Activated CD4-positive, alpha-beta memory T cell treated with anti-CD3 and anti-CD28 coated beads for 36 hours (primary cell): ENCODE measurements around the gene OR1L1. TPM values are rescaled to one million over a fixed set of nuclear protein-coding genes. Genes with fewer than 3 reads are reported as not detected.

Experiments used
- CTCF ChIA-PET: fragments of 350-600 bp; sonication (Branson Sonifier 250); formaldehyde crosslinking; loops from one replicate; lab custom pipeline; 2021; ENCODE audit warnings: antibody characterized with exemption, inconsistent platforms; lab: Charles Lee
- POLR2A ChIA-PET: fragments of 350-600 bp; sonication (Branson Sonifier 250); formaldehyde crosslinking; loops from one replicate; lab custom pipeline; 2021; ENCODE audit warnings: antibody characterized with exemption; lab: Charles Lee
- DNase-seq: peaks from one replicate; pipeline ENCODE4 v3.0.0-alpha.2; 2020
- H3K27ac Mint-ChIP-seq: one replicate; pipeline ENCODE4 v1.8.0; 2021; ENCODE audit warnings: mixed read lengths
- H3K27me3 Mint-ChIP-seq: one replicate; pipeline ENCODE4 v1.8.0; 2021; ENCODE audit warnings: mixed read lengths
- H3K36me3 Mint-ChIP-seq: one replicate; pipeline ENCODE4 v1.8.0; 2021; ENCODE audit warnings: mixed read lengths
- H3K4me1 Mint-ChIP-seq: one replicate; pipeline ENCODE4 v1.8.0; 2021; ENCODE audit warnings: low read depth, mixed read lengths
- H3K4me3 Mint-ChIP-seq: one replicate; pipeline ENCODE4 v1.8.0; 2021; ENCODE audit warnings: mild to moderate bottlenecking, mixed read lengths
- H3K9me3 Mint-ChIP-seq: one replicate; pipeline ENCODE4 v1.8.0; 2021; ENCODE audit warnings: mixed read lengths
- intact Hi-C: fragments of 100-400 bp; cut with micrococcal nuclease; formaldehyde crosslinking; loops from one replicate; pipeline ENCODE4 v1.15.1; 2023
- total RNA-seq, 2 experiments: library from RNA; stranded (reverse); gene quantifications; one replicate each; pipeline ENCODE4 v1.2.3, GENCODE V29; 2021

Gene OR1L1, protein sequence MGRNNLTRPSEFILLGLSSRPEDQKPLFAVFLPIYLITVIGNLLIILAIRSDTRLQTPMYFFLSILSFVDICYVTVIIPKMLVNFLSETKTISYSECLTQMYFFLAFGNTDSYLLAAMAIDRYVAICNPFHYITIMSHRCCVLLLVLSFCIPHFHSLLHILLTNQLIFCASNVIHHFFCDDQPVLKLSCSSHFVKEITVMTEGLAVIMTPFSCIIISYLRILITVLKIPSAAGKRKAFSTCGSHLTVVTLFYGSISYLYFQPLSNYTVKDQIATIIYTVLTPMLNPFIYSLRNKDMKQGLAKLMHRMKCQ
- not detected for total RNA-seq

DNA sequence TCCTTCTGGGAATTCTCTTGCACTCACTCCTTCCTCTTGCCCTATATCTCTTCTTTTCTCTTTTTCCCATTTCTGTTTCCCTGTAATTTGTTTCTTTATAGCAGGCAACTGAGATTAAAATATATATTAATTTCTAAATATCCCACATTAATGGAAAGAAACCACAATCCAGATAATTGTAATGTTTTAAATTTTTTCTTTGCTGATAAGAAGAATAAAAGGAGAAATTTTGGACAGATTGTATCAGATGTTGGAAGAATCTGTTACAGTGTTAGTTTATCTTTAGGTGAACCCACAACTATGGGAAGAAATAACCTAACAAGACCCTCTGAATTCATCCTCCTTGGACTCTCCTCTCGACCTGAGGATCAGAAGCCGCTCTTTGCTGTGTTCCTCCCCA, at the start of gene OR1L1:
Gene OR1L1 (plus strand): TSS at position 301 of the 400 bp plus-strand sequence. CDS start 0 bp downstream, at position 301.
- Mint-ChIP-seq H3K27me3 (peaks cover 9% of the 10 kb centered on the region), H3K36me3 (no peaks in the 10 kb centered on the region), H3K4me3 (no peak within 1 kb of the TSS), H3K9me3 (peaks cover 3% of the 10 kb centered on the region), H3K27ac (no peak within 1 kb of the TSS), H3K4me1 (no peaks in the 10 kb centered on the region)
- CTCF ChIA-PET: no interaction called here
- DNase-seq: no peak
- intact Hi-C loops: no loop called here
- POLR2A ChIA-PET: no interaction called here

DNA sequence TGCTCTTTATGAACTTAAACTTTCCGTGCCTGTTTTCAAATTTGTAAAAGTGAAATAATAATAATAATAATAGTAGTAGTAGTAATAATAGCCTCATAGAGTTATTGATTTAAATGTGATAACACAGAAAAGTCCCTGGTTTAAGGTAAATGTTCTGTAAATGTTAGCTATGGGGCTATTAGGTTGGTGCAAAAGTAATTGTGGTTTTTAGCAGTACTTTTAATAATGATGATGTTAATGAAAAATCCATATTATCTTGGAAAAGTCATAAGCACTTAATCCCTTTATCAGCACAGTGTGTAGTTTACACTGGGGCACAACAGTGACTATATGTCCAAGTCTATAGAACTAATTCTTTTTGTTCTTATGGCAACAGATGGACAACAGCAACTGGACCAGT, 47.2 kb upstream of the OR1L1 start, which contains the start of gene OR1Q1:
Gene OR1Q1 (plus strand): TSS at position 377 of the 400 bp plus-strand sequence. CDS start 0 bp downstream, at position 377.
- Mint-ChIP-seq H3K4me3 (no peak within 1 kb of the TSS), H3K36me3 (no peaks in the 10 kb centered on the region), H3K4me1 (no peaks in the 10 kb centered on the region), H3K9me3 (no peaks in the 10 kb centered on the region), H3K27ac (no peak within 1 kb of the TSS), H3K27me3 (peaks cover 2% of the 10 kb centered on the region)
- intact Hi-C loops: no loop called here
- POLR2A ChIA-PET: no interaction called here
- CTCF ChIA-PET: no interaction called here
- DNase-seq: no peak

DNA sequence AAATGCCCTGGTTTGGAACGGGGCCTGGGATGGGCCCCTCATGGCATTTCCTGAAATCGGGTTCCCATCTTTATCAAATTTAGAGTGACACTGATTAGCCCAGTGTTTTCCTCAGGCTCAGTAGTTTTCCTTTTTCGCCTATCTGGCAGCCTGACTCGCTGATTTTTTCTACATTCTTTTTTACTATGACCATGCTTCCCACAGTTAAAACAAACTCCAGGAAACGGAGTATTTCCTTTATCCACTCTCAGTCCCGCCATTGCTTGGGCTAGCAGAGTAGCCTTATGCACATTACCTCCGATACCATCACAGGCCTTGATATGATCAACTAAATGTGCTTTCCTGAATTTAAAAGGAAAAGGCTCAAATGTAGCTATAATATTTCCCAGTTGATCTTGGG, 41.5 kb upstream of the OR1L1 start:
- H3K27ac Mint-ChIP-seq: no peak overlapping the region
- H3K4me3 Mint-ChIP-seq: no peak overlapping the region
- ChIA-PET POLR2A (no interaction called here), CTCF (no interaction called here)
- no peak for DNase-seq
- intact Hi-C loops: no loop called here
- H3K27me3 Mint-ChIP-seq: peaks cover 11% of the 10 kb centered on the region
- H3K4me1 Mint-ChIP-seq: no peaks in the 10 kb centered on the region
- H3K9me3 Mint-ChIP-seq: no peaks in the 10 kb centered on the region
- H3K36me3 Mint-ChIP-seq: no peaks in the 10 kb centered on the region

DNA sequence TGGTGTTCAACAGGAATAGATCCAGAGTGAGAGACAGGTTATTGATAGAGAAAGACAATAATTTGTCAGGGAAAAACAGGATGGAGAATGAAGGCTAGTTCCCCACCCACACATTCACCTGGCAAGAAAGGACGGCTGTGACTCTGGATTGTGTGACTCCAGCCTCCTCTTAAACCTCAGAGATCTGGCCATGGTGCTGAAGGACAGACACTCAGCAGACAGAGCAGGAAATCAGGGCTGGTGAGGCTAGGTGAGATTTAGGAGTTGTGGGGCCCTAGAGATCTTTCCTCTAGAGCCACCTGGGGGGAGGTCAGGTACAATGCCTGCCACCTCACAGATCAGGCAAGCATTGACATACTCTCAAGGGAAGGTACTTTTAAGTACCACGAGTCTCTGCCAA, 19.3 kb upstream of the OR1L1 start:
- H3K4me1 Mint-ChIP-seq: no peaks in the 10 kb centered on the region
- H3K27ac Mint-ChIP-seq: no peak overlapping the region
- intact Hi-C loops: no loop called here
- ChIA-PET POLR2A (no interaction called here), CTCF (no interaction called here)
- no peaks in the 10 kb centered on the region for H3K36me3 Mint-ChIP-seq
- H3K9me3 Mint-ChIP-seq: peaks cover 17% of the 10 kb centered on the region
- DNase-seq: no peak
- H3K27me3 Mint-ChIP-seq: peaks cover 9% of the 10 kb centered on the region
- no peak overlapping the region for H3K4me3 Mint-ChIP-seq

DNA sequence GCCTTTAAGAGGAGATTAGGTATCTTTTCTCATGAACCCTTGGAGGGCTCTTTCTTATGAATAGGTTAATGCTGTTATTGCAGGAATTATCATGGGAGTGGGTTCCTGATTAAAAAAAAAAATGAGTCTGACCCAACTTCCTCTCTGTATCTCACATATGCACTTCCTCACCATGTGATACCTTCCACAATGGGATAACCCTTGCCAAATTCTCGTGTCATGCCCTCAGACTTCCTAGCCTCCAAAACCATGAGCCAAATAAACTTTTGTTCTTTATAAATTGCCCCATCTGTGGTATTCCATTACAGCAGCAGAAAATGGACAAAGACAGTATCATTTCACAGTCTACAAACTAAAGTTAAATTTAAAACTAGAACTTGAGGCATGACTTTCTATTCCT, 5.1 kb upstream of the OR1L1 start:
- no peaks in the 10 kb centered on the region for H3K9me3 Mint-ChIP-seq
- CTCF ChIA-PET: no interaction called here

DNA sequence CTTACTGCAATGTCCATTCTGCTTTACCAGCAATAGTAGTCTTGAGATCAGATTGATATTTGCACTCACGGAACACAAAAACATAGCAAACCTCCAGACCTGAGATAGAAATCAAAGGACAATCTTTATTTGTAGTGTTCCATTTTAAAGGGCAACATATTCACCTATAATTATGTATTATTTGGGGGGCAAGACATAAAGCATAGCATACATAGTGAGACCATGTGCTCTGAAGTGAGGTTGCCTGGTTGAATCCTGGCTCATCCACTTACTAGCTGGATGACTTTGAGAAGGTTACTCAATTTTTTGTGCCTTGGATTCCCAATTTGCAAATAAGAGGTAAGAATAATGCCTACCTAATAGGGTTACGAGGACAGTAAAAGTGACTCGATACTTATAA, 4.0 kb upstream of the OR1L1 start, which contains the start of gene OR1B1:
Gene OR1B1 (minus strand): TSS at position 101 of the 400 bp plus-strand sequence.
- DNase-seq: no peak
- no peak within 1 kb of the TSS for H3K27ac Mint-ChIP-seq
- CTCF ChIA-PET: no interaction called here

More for the DNA sequence above, 5.1 kb upstream of the OR1L1 start:
- peaks cover 3% of the 10 kb centered on the region for H3K27me3 Mint-ChIP-seq
- intact Hi-C loops: no loop called here
- POLR2A ChIA-PET: no interaction called here
- no peak overlapping the region for H3K27ac Mint-ChIP-seq
- H3K4me1 Mint-ChIP-seq: no peaks in the 10 kb centered on the region
- no peak overlapping the region for H3K4me3 Mint-ChIP-seq
- DNase-seq: no peak
- H3K36me3 Mint-ChIP-seq: no peaks in the 10 kb centered on the region

DNA sequence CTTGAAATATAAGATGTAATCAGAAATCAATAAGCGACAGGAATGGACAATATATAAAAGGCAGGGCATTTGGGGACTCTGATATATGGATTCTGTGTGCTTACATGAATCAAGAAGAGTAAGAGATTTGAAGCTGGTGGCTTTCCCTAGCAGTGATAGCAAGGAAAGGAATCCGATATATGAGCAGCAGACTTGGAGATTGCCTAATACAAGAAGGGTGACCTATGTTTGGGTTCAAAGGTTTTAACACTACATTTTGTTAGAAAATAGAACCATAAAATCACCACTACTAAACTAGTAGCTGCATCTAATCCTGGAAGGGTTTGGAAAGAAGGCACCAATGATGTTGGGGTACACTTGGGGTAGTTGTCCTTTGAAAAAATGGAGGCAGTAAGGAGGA, 11.0 kb downstream of the OR1L1 start:
- Mint-ChIP-seq H3K27ac (no peak overlapping the region), H3K36me3 (no peaks in the 10 kb centered on the region), H3K9me3 (peaks cover 16% of the 10 kb centered on the region), H3K4me3 (no peak overlapping the region), H3K27me3 (peaks cover 2% of the 10 kb centered on the region), H3K4me1 (no peaks in the 10 kb centered on the region)
- intact Hi-C loops: no loop called here
- ChIA-PET CTCF (interaction anchor here (0.9 kb wide), 1 partner anchor 174 kb away, joined by 3 read pairs; no protein-coding TSS in a partner anchor), POLR2A (no interaction called here)
- DNase-seq: no peak

More for the DNA sequence above, 4.0 kb upstream of the OR1L1 start, which contains the start of gene OR1B1:
- peaks cover 11% of the 10 kb centered on the region for H3K27me3 Mint-ChIP-seq
- H3K4me1 Mint-ChIP-seq: no peaks in the 10 kb centered on the region
- H3K4me3 Mint-ChIP-seq: no peak within 1 kb of the TSS
- H3K9me3 Mint-ChIP-seq: no peaks in the 10 kb centered on the region
- POLR2A ChIA-PET: no interaction called here
- H3K36me3 Mint-ChIP-seq: no peaks in the 10 kb centered on the region
- intact Hi-C loops: no loop called here

DNA sequence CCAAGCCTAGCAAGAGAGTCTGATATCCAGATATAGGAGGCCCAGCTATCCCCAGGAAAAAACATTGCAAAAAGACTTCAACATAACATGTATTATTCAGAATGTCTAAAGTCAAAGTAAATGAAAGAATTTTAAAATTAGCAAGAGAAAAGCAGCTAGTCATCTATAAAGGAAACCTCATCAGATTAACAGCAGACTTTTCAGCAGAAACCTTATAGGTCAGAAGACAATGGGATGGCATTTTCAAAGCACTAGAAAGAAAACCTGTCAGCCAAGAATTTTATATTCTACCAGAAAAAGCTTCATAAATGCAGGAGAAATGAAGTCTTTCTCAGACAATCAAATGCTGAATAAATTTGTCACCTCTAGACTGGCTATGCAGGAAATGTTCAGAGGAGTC, 23.3 kb downstream of the OR1L1 start:
- H3K27ac Mint-ChIP-seq: no peak overlapping the region
- DNase-seq: no peak
- POLR2A ChIA-PET: no interaction called here
- peaks cover 4% of the 10 kb centered on the region for H3K27me3 Mint-ChIP-seq
- CTCF ChIA-PET: no interaction called here
- H3K4me1 Mint-ChIP-seq: no peaks in the 10 kb centered on the region
- H3K9me3 Mint-ChIP-seq: peaks cover 26% of the 10 kb centered on the region
- intact Hi-C loops: no loop called here
- H3K36me3 Mint-ChIP-seq: no peaks in the 10 kb centered on the region
- H3K4me3 Mint-ChIP-seq: no peak overlapping the region

DNA sequence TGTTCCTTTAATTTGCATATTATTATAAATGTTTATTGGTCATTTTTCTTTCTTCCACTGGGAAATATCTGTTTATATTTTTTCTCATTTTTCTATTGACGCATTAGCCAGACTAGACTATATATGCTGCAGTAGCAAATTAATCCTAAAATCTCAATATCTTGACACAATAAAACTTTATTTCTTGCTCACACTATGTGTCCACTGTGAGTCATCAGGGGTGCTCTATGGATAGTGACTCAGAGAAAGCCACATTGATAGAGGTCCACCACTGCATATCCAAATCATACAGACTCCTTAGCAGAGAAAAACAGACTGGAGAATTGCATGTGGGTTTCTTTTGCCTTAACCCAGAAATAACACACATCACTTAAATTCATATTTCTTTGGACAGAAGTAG, 34.2 kb downstream of the OR1L1 start:
- Mint-ChIP-seq H3K9me3 (peaks cover 23% of the 10 kb centered on the region), H3K36me3 (no peaks in the 10 kb centered on the region), H3K27me3 (no peaks in the 10 kb centered on the region), H3K27ac (no peak overlapping the region), H3K4me3 (no peak overlapping the region), H3K4me1 (no peaks in the 10 kb centered on the region)
- POLR2A ChIA-PET: no interaction called here
- no peak for DNase-seq
- intact Hi-C loops: no loop called here
- CTCF ChIA-PET: no interaction called here

Other genes with a start within 250 kb of the OR1L1 start
- gene OR1J1, start 183.8 kb upstream of the OR1L1 start, total RNA-seq: not detected
- not detected for gene OR1J2, start 150.9 kb upstream of the OR1L1 start, total RNA-seq
- gene OR1J4, start 142.6 kb upstream of the OR1L1 start, total RNA-seq: not detected
- not detected for gene OR1N1, start 134.4 kb upstream of the OR1L1 start, total RNA-seq
- not detected for gene OR1N2, start 108.6 kb upstream of the OR1L1 start, total RNA-seq
- gene OR1L8, start 78.3 kb upstream of the OR1L1 start, total RNA-seq: not detected
- not detected for gene OR1Q1, start 47.0 kb upstream of the OR1L1 start, total RNA-seq
- gene OR1B1, start 4.1 kb upstream of the OR1L1 start, total RNA-seq: not detected
- not detected for gene OR1L3, start 13.4 kb downstream of the OR1L1 start, total RNA-seq
- gene OR1L4, start 62.3 kb downstream of the OR1L1 start, total RNA-seq: not detected
- not detected for gene OR1L6, start 80.6 kb downstream of the OR1L1 start, total RNA-seq
- not detected for gene OR5C1, start 127.2 kb downstream of the OR1L1 start, total RNA-seq
- not detected for gene OR1K1, start 138.4 kb downstream of the OR1L1 start, total RNA-seq
- 10 to 100 TPM; 18.7 to 21.5 TPM for gene PDCL, start 166.9 kb downstream of the OR1L1 start, total RNA-seq
- 10 to 100 TPM; 27.7 to 27.8 TPM for gene RC3H2, start 243.6 kb downstream of the OR1L1 start, total RNA-seq